HL-60 (cell line): ENCODE results near the gene HOXB2.

Experiments used
- DNase-seq, 2 experiments: peaks; one replicate each; pipeline ENCODE4 v3.0.0-alpha.2; 2010 to 2020; ENCODE audit warnings: low read depth in 1 of 2, low spot score in 1 of 2
- H3K27ac ChIP-seq: fragments of 250-450 bp; sonication (Bioruptor Pico); replicated peaks from 2 replicates; pipeline ENCODE4 v1.5.1; 2020; ENCODE audit warnings: mild to moderate bottlenecking, moderate library complexity
- H3K27me3 ChIP-seq: fragments of 250-450 bp; sonication (Bioruptor Pico); 2 replicates; pipeline ENCODE4 v1.5.1; 2021; ENCODE audit warnings: mild to moderate bottlenecking, moderate library complexity; ENCODE audit not compliant: insufficient read depth, poor library complexity, severe bottlenecking
- H3K4me3 ChIP-seq: replicated peaks from 2 replicates; pipeline ENCODE4 v1.5.1; 2011; ENCODE audit warnings: mild to moderate bottlenecking, control low read depth, low read length; ENCODE audit not compliant: insufficient read depth
- CTCF ChIP-seq: IDR thresholded peaks from one replicate; pipeline ENCODE4 v1.5.1; 2011; ENCODE audit warnings: low read length, control low read depth, inconsistent platforms; ENCODE audit not compliant: insufficient read depth
- GABPA ChIP-seq: IDR thresholded peaks from 2 replicates; pipeline ENCODE4 v1.6.1; 2012; ENCODE audit warnings: low read depth
- POLR2AphosphoS5 ChIP-seq: IDR thresholded peaks from 2 replicates; pipeline ENCODE4 v1.6.1; 2012; ENCODE audit warnings: low read depth
- SPI1 ChIP-seq: IDR thresholded peaks from 2 replicates; pipeline ENCODE4 v1.6.1; 2012; ENCODE audit warnings: low read depth, mild to moderate bottlenecking, borderline replicate concordance
- TF ChIP-seq, protein P1 (sequence below): IDR thresholded peaks from 2 replicates; pipeline ENCODE4 v1.6.1; 2012; ENCODE audit warnings: low read depth; ENCODE audit not compliant: insufficient replicate concordance

The HOXB2 gene

DNA sequence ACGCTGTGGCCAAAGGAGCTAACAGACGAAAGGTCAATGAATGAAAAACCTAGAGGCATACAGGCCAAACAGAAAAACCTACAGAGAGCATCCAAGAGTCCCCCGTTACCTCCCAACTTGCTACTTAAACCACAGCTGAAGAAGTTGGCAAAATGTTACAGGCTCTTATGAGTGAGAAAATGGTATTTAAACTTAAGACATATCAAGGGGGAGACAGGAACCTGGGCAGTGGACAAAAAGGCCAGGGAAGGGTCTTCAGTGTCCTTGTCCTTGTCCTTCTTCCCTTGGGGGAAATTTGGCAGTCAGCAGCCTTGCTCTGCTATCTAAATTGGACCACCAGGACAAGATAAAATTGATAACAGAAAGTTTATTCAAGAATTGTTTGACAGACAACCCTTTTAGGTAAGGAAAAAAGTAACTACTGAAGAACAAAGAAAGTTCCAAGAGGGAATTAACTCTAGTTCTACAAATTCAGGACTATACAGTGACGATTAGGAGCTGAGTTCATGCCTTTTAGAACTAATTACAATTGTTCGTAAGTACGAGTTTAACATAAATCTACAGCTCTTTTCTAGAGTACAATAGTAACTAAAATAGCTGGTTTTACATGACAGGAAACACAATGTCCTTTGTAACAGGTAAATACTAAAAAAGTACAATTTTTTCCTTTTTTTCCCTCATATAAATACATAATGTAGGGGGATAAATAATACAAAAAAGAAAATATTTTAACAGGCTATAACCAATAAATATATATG is 3.8 kb upstream of the HOXB2 start:
- DNase-seq: no peak
- H3K27ac ChIP-seq: no peak overlapping the region
- TF ChIP-seq POLR2AphosphoS5 (no peak), SPI1 (no peak), CTCF (no peak), GABPA (no peak)
- TF ChIP-seq, protein P1, sequence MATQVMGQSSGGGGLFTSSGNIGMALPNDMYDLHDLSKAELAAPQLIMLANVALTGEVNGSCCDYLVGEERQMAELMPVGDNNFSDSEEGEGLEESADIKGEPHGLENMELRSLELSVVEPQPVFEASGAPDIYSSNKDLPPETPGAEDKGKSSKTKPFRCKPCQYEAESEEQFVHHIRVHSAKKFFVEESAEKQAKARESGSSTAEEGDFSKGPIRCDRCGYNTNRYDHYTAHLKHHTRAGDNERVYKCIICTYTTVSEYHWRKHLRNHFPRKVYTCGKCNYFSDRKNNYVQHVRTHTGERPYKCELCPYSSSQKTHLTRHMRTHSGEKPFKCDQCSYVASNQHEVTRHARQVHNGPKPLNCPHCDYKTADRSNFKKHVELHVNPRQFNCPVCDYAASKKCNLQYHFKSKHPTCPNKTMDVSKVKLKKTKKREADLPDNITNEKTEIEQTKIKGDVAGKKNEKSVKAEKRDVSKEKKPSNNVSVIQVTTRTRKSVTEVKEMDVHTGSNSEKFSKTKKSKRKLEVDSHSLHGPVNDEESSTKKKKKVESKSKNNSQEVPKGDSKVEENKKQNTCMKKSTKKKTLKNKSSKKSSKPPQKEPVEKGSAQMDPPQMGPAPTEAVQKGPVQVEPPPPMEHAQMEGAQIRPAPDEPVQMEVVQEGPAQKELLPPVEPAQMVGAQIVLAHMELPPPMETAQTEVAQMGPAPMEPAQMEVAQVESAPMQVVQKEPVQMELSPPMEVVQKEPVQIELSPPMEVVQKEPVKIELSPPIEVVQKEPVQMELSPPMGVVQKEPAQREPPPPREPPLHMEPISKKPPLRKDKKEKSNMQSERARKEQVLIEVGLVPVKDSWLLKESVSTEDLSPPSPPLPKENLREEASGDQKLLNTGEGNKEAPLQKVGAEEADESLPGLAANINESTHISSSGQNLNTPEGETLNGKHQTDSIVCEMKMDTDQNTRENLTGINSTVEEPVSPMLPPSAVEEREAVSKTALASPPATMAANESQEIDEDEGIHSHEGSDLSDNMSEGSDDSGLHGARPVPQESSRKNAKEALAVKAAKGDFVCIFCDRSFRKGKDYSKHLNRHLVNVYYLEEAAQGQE: no peak
- no peak overlapping the region for H3K4me3 ChIP-seq
- H3K27me3 ChIP-seq: peaks cover 51% of the 10 kb centered on the region

DNA sequence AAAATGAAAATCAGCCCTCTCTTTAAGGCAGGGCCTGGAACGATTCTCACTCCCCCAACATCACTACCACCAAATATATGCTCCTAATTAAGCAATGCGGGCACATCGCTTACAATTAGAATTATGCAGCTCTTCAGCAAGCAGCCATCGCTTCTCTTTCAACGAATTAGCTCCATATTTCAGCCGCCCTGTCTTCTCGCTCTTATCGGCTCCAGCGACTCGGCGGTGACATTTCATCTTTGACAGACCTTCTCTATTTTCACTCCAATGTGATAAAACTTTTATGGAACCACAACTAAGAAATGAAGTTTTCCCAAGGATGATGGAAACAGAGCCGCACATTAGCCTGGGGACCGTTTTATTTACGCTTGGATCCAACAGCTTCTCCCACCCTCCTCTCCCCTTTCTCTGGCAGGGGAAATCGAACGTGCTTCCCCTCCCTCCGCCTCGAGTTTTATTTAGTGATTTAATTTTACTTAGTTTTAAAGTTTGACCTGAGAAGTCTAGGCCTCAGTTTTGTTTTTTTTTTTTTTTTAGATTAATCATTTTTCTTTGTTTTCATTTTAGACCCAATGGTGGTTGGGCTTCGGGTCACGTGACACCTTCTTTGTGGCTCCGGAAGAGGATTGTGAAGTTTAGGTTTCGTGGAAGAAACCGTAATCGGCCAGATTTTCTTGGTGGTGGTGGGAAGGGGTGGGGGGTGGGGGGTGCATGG is 3.1 kb upstream of the HOXB2 start:
- Histone ChIP-seq H3K27ac (no peak overlapping the region), H3K27me3 (peaks cover 54% of the 10 kb centered on the region), H3K4me3 (no peak overlapping the region)
- no peak for DNase-seq
- TF ChIP-seq GABPA (no peak), POLR2AphosphoS5 (no peak), SPI1 (no peak), CTCF (no peak)
- TF ChIP-seq, protein P1: no peak

DNA sequence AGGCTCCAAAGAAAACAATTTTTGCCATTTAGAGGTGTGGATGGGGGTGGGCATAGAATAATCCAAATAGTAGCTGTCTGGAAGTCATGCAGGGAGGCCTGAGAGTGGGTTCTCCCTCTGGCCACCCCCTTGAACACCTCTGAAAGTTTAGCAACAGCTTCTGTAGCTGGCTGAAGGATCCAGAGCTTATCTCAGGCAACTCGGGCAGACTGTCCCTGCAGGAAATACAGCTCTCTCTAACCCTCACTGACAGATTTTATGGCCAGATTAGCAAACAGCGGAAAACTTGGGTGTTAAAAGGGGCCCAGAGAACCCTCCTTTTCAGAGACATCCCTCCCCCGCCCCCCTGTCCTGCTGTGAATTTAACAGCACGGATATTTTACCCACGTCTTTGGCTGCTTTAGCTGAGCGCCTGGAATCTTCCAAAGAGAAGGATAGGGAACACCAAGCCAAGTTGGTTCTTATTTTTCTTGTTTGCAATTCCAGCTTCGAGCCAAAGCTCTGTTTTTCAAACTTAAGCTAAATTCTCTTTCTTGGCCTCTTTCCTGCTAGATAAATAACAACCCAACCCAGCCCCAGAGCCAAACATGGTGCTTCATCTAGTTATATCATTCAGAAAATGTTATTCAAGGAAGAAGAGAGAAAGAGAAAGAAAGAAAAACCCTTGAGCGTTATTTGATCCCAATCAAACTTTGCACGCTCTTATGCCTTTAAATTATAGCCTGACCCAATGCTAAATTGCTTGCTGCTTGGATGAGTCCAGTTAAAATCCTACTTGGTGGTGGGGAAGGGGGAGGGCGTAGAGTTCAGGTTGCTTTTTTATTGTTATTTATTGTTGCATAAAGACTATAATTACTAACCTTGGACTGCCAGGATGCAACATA is 2.3 kb upstream of the HOXB2 start:
- Histone ChIP-seq H3K4me3 (no peak overlapping the region), H3K27me3 (peaks cover 58% of the 10 kb centered on the region), H3K27ac (no peak overlapping the region)
- TF ChIP-seq CTCF (no peak), GABPA (no peak), SPI1 (no peak), POLR2AphosphoS5 (no peak)
- TF ChIP-seq, protein P1: no peak
- no peak for DNase-seq
